SK-N-SH treated with all-trans-retinoic acid at 6 μM for 48 hours (cell line): ENCODE measurements around the gene GPD1.

ENCODE experiments used
- BACH2 ChIP-seq: fragments of 250-450 bp; sonication (Bioruptor Pico); IDR thresholded peaks from 2 replicates; pipeline ENCODE4 v1.9.0; 2021; ENCODE audit warnings: mild to moderate bottlenecking, borderline replicate concordance
- RARB ChIP-seq: fragments of 250-450 bp; sonication (Bioruptor Pico); IDR thresholded peaks from 2 replicates; pipeline ENCODE4 v1.8.0; 2021; ENCODE audit warnings: mild to moderate bottlenecking, moderate library complexity
- ZFP30 ChIP-seq: fragments of 450-650 bp; formaldehyde crosslinking; IDR thresholded peaks from 2 replicates; pipeline ENCODE4 v1.5.0; 2022; ENCODE audit warnings: mild to moderate bottlenecking, moderate library complexity
- TF ChIP-seq, protein P1 (sequence below): fragments of 250-450 bp; sonication (Bioruptor Pico); IDR thresholded peaks from 2 replicates; pipeline ENCODE4 v1.8.0; 2020; ENCODE audit warnings: mild to moderate bottlenecking, moderate library complexity, borderline replicate concordance
- TF ChIP-seq, protein P2 (sequence below): fragments of 250-450 bp; sonication (Bioruptor Pico); IDR thresholded peaks from 2 replicates; pipeline ENCODE4 v1.5.1; 2020; ENCODE audit warnings: low read depth, mild to moderate bottlenecking, moderate library complexity
- TF ChIP-seq, protein P3 (sequence below): fragments of 250-450 bp; sonication (Bioruptor Pico); IDR thresholded peaks from 2 replicates; pipeline ENCODE4 v1.5.1; 2021; ENCODE audit warnings: mild to moderate bottlenecking, moderate library complexity

DNA sequence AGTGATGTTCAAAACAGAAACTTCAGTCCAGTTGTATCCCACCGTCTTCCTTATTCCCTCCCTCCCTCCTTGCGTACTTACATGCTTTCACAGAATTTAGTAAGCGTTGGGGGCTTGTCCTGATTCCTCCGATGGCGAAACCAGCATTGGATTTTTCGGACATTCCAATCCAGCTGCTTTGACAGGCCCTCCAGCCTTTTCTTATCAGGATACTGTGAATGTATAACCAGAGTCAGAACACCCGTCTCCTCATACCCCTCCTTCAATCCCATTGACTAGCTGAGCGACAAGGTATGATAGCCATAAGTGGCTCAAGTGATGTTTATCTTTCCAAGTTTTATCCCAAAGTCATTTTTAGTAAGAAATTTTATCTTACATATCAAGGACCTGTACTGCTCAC lies 39.2 kb downstream of the GPD1 start:
- TF ChIP-seq BACH2 (CRISPR knock-in tag) (no peak), RARB (CRISPR knock-in tag) (no peak), ZFP30 (no peak)
- TF ChIP-seq, protein P1, sequence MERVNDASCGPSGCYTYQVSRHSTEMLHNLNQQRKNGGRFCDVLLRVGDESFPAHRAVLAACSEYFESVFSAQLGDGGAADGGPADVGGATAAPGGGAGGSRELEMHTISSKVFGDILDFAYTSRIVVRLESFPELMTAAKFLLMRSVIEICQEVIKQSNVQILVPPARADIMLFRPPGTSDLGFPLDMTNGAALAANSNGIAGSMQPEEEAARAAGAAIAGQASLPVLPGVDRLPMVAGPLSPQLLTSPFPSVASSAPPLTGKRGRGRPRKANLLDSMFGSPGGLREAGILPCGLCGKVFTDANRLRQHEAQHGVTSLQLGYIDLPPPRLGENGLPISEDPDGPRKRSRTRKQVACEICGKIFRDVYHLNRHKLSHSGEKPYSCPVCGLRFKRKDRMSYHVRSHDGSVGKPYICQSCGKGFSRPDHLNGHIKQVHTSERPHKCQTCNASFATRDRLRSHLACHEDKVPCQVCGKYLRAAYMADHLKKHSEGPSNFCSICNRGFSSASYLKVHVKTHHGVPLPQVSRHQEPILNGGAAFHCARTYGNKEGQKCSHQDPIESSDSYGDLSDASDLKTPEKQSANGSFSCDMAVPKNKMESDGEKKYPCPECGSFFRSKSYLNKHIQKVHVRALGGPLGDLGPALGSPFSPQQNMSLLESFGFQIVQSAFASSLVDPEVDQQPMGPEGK: no peak
- TF ChIP-seq, protein P2, sequence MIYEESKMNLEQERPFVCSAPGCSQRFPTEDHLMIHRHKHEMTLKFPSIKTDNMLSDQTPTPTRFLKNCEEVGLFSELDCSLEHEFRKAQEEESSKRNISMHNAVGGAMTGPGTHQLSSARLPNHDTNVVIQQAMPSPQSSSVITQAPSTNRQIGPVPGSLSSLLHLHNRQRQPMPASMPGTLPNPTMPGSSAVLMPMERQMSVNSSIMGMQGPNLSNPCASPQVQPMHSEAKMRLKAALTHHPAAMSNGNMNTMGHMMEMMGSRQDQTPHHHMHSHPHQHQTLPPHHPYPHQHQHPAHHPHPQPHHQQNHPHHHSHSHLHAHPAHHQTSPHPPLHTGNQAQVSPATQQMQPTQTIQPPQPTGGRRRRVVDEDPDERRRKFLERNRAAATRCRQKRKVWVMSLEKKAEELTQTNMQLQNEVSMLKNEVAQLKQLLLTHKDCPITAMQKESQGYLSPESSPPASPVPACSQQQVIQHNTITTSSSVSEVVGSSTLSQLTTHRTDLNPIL (CRISPR knock-in tag): no peak
- TF ChIP-seq, protein P3, sequence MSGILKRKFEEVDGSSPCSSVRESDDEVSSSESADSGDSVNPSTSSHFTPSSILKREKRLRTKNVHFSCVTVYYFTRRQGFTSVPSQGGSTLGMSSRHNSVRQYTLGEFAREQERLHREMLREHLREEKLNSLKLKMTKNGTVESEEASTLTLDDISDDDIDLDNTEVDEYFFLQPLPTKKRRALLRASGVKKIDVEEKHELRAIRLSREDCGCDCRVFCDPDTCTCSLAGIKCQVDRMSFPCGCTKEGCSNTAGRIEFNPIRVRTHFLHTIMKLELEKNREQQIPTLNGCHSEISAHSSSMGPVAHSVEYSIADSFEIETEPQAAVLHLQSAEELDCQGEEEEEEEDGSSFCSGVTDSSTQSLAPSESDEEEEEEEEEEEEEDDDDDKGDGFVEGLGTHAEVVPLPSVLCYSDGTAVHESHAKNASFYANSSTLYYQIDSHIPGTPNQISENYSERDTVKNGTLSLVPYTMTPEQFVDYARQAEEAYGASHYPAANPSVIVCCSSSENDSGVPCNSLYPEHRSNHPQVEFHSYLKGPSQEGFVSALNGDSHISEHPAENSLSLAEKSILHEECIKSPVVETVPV: no peak
